Psoas muscle (tissue), 8 donors: Measurements from ENCODE around the gene GPRC5B. TPM values are rescaled to one million over a fixed set of nuclear protein-coding genes. Genes with fewer than 3 reads are reported as not detected.

Experiments used
- ATAC-seq, 4 donors: fragments of 200-7000 bp; cut with Tn5 transposase; one replicate each; pipeline ENCODE4 v1.9.1; 2020; ENCODE audit warnings: moderate library complexity in 3 of 4, mild to moderate bottlenecking in 2 of 4
- DNase-seq, 2 donors: peaks; one replicate each; pipeline ENCODE4 v3.0.0-alpha.2; 2020
- H3K27ac ChIP-seq: fragments of 200-600 bp; one replicate; pipeline ENCODE4 v1.8.0; 2022
- H3K27me3 ChIP-seq, 3 donors: fragments of 200-600 bp in 1 of 3; one replicate each; pipeline versions ENCODE4 v1.6.1 to v1.8.0; 2013 to 2022; ENCODE audit warnings: low read length in 2 of 3, mild to moderate bottlenecking in 2 of 3, moderate library complexity in 1 of 3; ENCODE audit not compliant: insufficient read depth in 3 of 3
- H3K36me3 ChIP-seq, 2 donors: fragments of 200-600 bp in 1 of 2; one replicate each; pipeline versions ENCODE4 v1.6.1 to v1.8.0; 2013 to 2022; ENCODE audit warnings: low read depth in 1 of 2, mild to moderate bottlenecking in 1 of 2, moderate library complexity in 1 of 2; ENCODE audit not compliant: insufficient read depth in 1 of 2
- H3K4me1 ChIP-seq: fragments of 200-600 bp; one replicate; pipeline ENCODE4 v1.8.0; 2022
- H3K4me3 ChIP-seq: fragments of 200-600 bp; one replicate; pipeline ENCODE4 v1.8.0; 2022; ENCODE audit warnings: mild to moderate bottlenecking
- H3K9me3 ChIP-seq: fragments of 200-600 bp; one replicate; pipeline ENCODE4 v1.8.0; 2022
- WGBS, 3 donors: extraction: QIAGEN DNeasy Blood & Tissue Kit; methylation state at CpG; one replicate each; pipeline versions ENCODE4 v1.1.6 to v1.1.7; 2013; 5-methylcytosine and 5-hydroxymethylcytosine counted together
- intact Hi-C, 2 donors: fragments of 100-400 bp; cut with DNase I; formaldehyde crosslinking; loops; one replicate each; pipeline versions ENCODE4 v1.11.0 to v1.14.2; 2022
- polyA plus RNA-seq, 3 donors: library from polyadenylated mRNA; stranded (reverse); fragments of 200-250 nt; gene quantifications; one replicate each; pipeline ENCODE4 v1.2.3, GENCODE V29; 2013
- total RNA-seq, 4 donors: library from RNA; stranded (reverse); fragmentation: NEBNext Ultra II Directional in 2 of 4; extraction: Animal tissue kit (Norgen Biotek cat#: 25700) in 2 of 4; gene quantifications; one replicate each; pipeline versions ENCODE4 v1.2.1 to v1.2.4, GENCODE V29; 2021 to 2023
- TF ChIP-seq, protein P1 (sequence below): fragments of 200-600 bp; IDR thresholded peaks from one replicate; pipeline ENCODE4 v1.8.0; 2022; ENCODE audit warnings: antibody characterized with exemption
- donor health status: healthy with polysubstance abuse.
- donor health status: DM: no; HTN: no; CAD: no; lungs with moderate emphysema.
- donor health status: Bipolar disorder and iron deficiency.
- donor health status: healthy.
- donor health status: DM: yes; HTN: yes; CAD: no.
- donor health status: DM: no; HTN: no; CAD: no.
- donor health status: DM: no; HTN: no; CAD: no.
- donor health status: DM: yes; HTN: yes; CAD: no.

Gene GPRC5B
- total and polyA plus RNA-seq, 7 donors: 25.3 to 124 (median 55.7) TPM

- Histone ChIP-seq H3K36me3 (peaks cover 0 to 65% of the 10 kb centered on the region in 2 donors), H3K27me3 (no peaks in the 10 kb centered on the region), H3K9me3 (no peaks in the 10 kb centered on the region), H3K4me1 (peaks cover 37% of the 10 kb centered on the region), H3K4me3 (peak overlapping the region; percentile 17), H3K27ac (peak overlapping the region; percentile 75)
- ATAC-seq (no peak), DNase-seq (no peak)
- 51 to 76% (median 53%) methylated on average over 1 of the region's 1 CpG for WGBS, 3 donors
- intact Hi-C loops: no loop called here
- TF ChIP-seq, protein P1, sequence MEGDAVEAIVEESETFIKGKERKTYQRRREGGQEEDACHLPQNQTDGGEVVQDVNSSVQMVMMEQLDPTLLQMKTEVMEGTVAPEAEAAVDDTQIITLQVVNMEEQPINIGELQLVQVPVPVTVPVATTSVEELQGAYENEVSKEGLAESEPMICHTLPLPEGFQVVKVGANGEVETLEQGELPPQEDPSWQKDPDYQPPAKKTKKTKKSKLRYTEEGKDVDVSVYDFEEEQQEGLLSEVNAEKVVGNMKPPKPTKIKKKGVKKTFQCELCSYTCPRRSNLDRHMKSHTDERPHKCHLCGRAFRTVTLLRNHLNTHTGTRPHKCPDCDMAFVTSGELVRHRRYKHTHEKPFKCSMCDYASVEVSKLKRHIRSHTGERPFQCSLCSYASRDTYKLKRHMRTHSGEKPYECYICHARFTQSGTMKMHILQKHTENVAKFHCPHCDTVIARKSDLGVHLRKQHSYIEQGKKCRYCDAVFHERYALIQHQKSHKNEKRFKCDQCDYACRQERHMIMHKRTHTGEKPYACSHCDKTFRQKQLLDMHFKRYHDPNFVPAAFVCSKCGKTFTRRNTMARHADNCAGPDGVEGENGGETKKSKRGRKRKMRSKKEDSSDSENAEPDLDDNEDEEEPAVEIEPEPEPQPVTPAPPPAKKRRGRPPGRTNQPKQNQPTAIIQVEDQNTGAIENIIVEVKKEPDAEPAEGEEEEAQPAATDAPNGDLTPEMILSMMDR: no peak
Observed at GRCh38 chr16:19863990-19864389, 20.7 kb downstream of the GPRC5B start.

DNA sequence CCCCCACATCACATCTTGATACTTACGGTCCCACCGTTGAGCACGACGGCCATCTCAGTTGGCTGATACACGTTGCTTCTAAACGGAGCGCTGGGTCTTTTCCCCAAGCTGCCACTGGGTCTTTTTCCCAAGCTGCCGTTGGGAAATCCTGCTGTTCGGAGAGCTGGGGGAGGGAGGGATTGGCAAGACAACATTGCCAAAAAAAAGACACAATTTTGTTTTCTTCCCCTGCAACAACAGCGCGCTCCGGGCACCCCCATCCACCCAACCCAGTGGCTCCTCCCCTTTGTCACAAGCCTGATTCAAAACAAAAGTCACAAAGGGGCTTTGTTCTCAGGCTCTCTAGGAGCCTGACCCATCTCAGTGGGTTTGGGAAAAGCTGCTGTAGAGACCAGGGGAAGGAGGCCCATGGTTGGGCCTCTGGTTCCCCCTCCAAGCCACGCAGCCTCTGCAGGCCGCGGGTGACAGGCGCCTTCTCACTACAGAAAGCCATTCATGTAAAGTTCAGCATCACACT, 22.8 kb downstream of the GPRC5B start:
- ATAC-seq: no peak
- peaks cover 28% of the 10 kb centered on the region for H3K4me1 ChIP-seq
- intact Hi-C loops: no loop called here
- DNase-seq: no peak
- no peaks in the 10 kb centered on the region for H3K9me3 ChIP-seq
- H3K36me3 ChIP-seq: peaks cover 0 to 73% of the 10 kb centered on the region in 2 donors
- H3K27me3 ChIP-seq: no peaks in the 10 kb centered on the region
- H3K4me3 ChIP-seq: no peak overlapping the region
- TF ChIP-seq, protein P1: no peak
- 63 to 72% (median 65%) methylated on average over 16 of the region's 16 CpGs for WGBS, 3 donors
- H3K27ac ChIP-seq: peak overlapping the region; percentile 21

GRCh38 chr16:19861133-19861532, 23.5 kb downstream of the GPRC5B start:
- H3K9me3 ChIP-seq: no peaks in the 10 kb centered on the region
- 74 to 88% (median 81%) methylated on average over 3 of the region's 3 CpGs for WGBS, 3 donors
- no peaks in the 10 kb centered on the region for H3K27me3 ChIP-seq
- H3K4me1 ChIP-seq: peaks cover 23% of the 10 kb centered on the region
- intact Hi-C loops: no loop called here
- TF ChIP-seq, protein P1: no peak
- peaks cover 0 to 71% of the 10 kb centered on the region in 2 donors for H3K36me3 ChIP-seq
- DNase-seq: no peak
- no peak overlapping the region for H3K4me3 ChIP-seq
- peak overlapping the region; percentile 67 for H3K27ac ChIP-seq
- ATAC-seq: no peak

DNA sequence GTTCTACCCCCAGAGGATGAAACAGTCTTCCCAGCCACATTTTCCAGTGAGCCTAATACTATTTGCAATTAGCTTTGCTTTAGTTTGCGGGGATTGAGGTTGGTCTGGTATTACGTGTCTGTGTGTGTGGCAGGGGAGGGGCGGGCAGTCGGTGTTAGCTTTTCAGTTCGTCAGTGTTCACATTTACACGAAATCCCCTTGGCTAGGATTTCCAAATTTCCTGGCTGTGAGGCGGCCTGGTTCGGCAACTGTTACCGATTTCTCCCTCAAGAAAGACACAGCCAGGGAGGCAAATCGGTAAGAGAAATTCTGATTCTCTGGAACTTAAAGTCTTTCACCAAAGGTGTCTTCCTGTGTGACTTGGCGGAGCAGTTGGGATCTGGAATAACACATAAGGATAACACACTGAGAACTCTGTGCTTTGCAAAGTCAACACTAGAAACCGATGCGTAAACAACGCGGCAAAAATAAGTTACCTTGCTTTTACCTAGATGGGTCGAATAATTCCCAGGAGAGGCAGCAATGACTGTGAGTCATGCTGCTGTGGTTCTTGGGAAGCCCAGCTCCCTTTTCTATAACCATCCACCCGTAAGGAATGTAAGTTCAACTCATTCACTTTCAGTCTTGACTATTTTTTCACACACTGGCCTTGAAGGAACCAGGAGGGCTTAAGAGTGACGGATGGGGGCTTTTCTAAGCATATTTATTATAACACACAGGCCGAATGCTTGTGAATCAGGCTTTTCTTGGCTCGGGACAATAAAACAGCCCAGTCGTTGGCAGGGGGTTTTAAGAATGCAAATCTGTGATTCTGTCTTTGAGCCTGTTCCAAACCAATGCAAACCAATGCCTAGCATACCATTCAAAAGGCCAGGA, 24.2 kb downstream of the GPRC5B start:
- WGBS, 3 donors: 30 to 48% (median 43%) methylated on average over 21 of the region's 21 CpGs
- DNase-seq (no peak), ATAC-seq (peak in 2 of 4 donors; percentile 26 to 29)
- TF ChIP-seq, protein P1: no peak
- peak overlapping the region; percentile 67 for H3K27ac ChIP-seq
- peaks cover 23% of the 10 kb centered on the region for H3K4me1 ChIP-seq
- peaks cover 0 to 68% of the 10 kb centered on the region in 2 donors for H3K36me3 ChIP-seq
- no peaks in the 10 kb centered on the region for H3K27me3 ChIP-seq
- intact Hi-C loops: no loop called here
- H3K4me3 ChIP-seq: no peak overlapping the region
- H3K9me3 ChIP-seq: no peaks in the 10 kb centered on the region
